ENCODE measurements around the gene BMPR1A. TPM values are rescaled to one million over a fixed set of nuclear protein-coding genes. Genes with fewer than 3 reads are reported as not detected.

Gene BMPR1A
- total RNA-seq, 1 donor from 2014 or later = 0.13 TPM

- peak; percentile 68 to 83 for DNase-seq (ENCODE audit: low read depth in 2 of 2)
These were observed 197.6 kb downstream of the BMPR1A start for GRCh38 chr10:86953747-86954680.

GRCh38 chr10:86954681-86955500, 198.5 kb downstream of the BMPR1A start:
- DNase-seq (ENCODE audit: low read depth in 2 of 2) = no peak

GRCh38 chr10:86955501-86956194, 199.2 kb downstream of the BMPR1A start:
- DNase-seq (ENCODE audit: low read depth in 2 of 2) = peak in 1 of 2 donors; percentile 45

- no peak for DNase-seq (ENCODE audit: low read depth in 2 of 2)
These were observed 199.9 kb downstream of the BMPR1A start for GRCh38 chr10:86956195-86956847.

GRCh38 chr10:86956848-86957448, 200.5 kb downstream of the BMPR1A start:
- DNase-seq (ENCODE audit: low read depth in 2 of 2) = no peak

- DNase-seq (ENCODE audit: low read depth in 2 of 2) = peak in 1 of 2 donors; percentile 76
These were observed 201.2 kb downstream of the BMPR1A start, which contains the start of gene MMRN2 for GRCh38 chr10:86957471-86958115. MMRN2 (minus strand) TSS chr10:86957615; CDS start chr10:86957541, 74 bp downstream.

GRCh38 chr10:86958116-86958900, 201.9 kb downstream of the BMPR1A start, which contains the start of gene SNCG:
SNCG (plus strand) TSS chr10:86958599; CDS start chr10:86958698, 99 bp downstream.
- DNase-seq (ENCODE audit: low read depth in 2 of 2) = peak; percentile 35 to 70

- DNase-seq (ENCODE audit: low read depth in 2 of 2) = peak; percentile 61 to 91
These were observed 202.7 kb downstream of the BMPR1A start for GRCh38 chr10:86958901-86959736.

GRCh38 chr10:86959737-86960002, 203.3 kb downstream of the BMPR1A start:
- no peak for DNase-seq (ENCODE audit: low read depth in 2 of 2)

- peak; percentile 59 to 89 for DNase-seq (ENCODE audit: low read depth in 2 of 2)
These were observed 203.8 kb downstream of the BMPR1A start for GRCh38 chr10:86960003-86960862.

GRCh38 chr10:86960863-86961434, 204.5 kb downstream of the BMPR1A start:
- DNase-seq (ENCODE audit: low read depth in 2 of 2) = no peak

- no peak for DNase-seq (ENCODE audit: low read depth in 2 of 2)
These were observed 205.2 kb downstream of the BMPR1A start for GRCh38 chr10:86961481-86962091.

GRCh38 chr10:86962136-86962980, 205.9 kb downstream of the BMPR1A start:
- DNase-seq (ENCODE audit: low read depth in 2 of 2) = no peak

- no peak for DNase-seq (ENCODE audit: low read depth in 2 of 2)
These were observed 206.5 kb downstream of the BMPR1A start for GRCh38 chr10:86962981-86963310.

GRCh38 chr10:86963341-86963919, 207.0 kb downstream of the BMPR1A start:
- no peak for DNase-seq (ENCODE audit: low read depth in 2 of 2)
